Endodermal cell (in vitro differentiated cells): ENCODE data around the gene TMEM26. TPM values are rescaled to one million over a fixed set of nuclear protein-coding genes. Genes with fewer than 3 reads are reported as not detected.

ENCODE experiments used
- DNase-seq: peaks from one replicate; pipeline ENCODE4 v3.0.0-alpha.2; 2017
- H3K27ac ChIP-seq: 2 replicates; pipeline ENCODE4 v1.5.1; 2013; ENCODE audit warnings: mild to moderate bottlenecking, low read depth, low read length, moderate library complexity
- H3K27me3 ChIP-seq: 2 replicates; pipeline ENCODE4 v1.6.1; 2013; ENCODE audit warnings: mild to moderate bottlenecking, low read length, moderate library complexity; ENCODE audit not compliant: insufficient read depth, control insufficient read depth, poor library complexity, severe bottlenecking
- H3K36me3 ChIP-seq: 2 replicates; pipeline ENCODE4 v1.7.0; 2013; ENCODE audit warnings: mild to moderate bottlenecking, low read length, moderate library complexity; ENCODE audit not compliant: control insufficient read depth, insufficient read depth
- H3K4me1 ChIP-seq: one replicate; pipeline ENCODE4 v1.7.0; 2013; ENCODE audit warnings: low read length; ENCODE audit not compliant: control insufficient read depth, insufficient read depth
- H3K4me3 ChIP-seq: 2 replicates; pipeline ENCODE4 v1.5.1; 2013; ENCODE audit warnings: mild to moderate bottlenecking, low read length, moderate library complexity
- H3K9ac ChIP-seq: 2 replicates; pipeline ENCODE4 v1.6.1; 2013; ENCODE audit warnings: mild to moderate bottlenecking, low read length, moderate library complexity; ENCODE audit not compliant: poor library complexity, severe bottlenecking; ENCODE audit errors: extremely low read depth
- H3K9me3 ChIP-seq: 2 replicates; pipeline ENCODE4 v1.6.1; 2013; ENCODE audit warnings: mild to moderate bottlenecking, low read length, moderate library complexity; ENCODE audit not compliant: control insufficient read depth
- H3K27ac Mint-ChIP-seq: 2 replicates; pipeline ENCODE4 v1.8.0; 2020; ENCODE audit warnings: mixed read lengths
- H3K27me3 Mint-ChIP-seq: 2 replicates; pipeline ENCODE4 v1.8.0; 2021; ENCODE audit warnings: mild to moderate bottlenecking, mixed read lengths; ENCODE audit not compliant: insufficient read depth
- H3K36me3 Mint-ChIP-seq: 2 replicates; pipeline ENCODE4 v1.8.0; 2020; ENCODE audit warnings: low read depth, mixed read lengths
- H3K4me1 Mint-ChIP-seq: 2 replicates; pipeline ENCODE4 v1.8.0; 2020; ENCODE audit warnings: mixed read lengths
- H3K4me3 Mint-ChIP-seq: 2 replicates; pipeline ENCODE4 v1.8.0; 2020; ENCODE audit warnings: mild to moderate bottlenecking, moderate library complexity, mixed read lengths
- H3K9me3 Mint-ChIP-seq: 2 replicates; pipeline ENCODE4 v1.8.0; 2020; ENCODE audit warnings: mild to moderate bottlenecking, mixed read lengths
- CTCF ChIP-seq: fragments of 200-600 bp; sonication (generic); conservative IDR thresholded peaks from 2 replicates; pipeline ENCODE4 v1.5.0; 2021; ENCODE audit warnings: antibody characterized with exemption, mild to moderate bottlenecking
- WGBS, 2 experiments: methylation state at CpG; one replicate each; pipeline versions ENCODE4 v1.1.5 to v1.1.7; 2013; ENCODE audit warnings: missing lambda C conversion rate in 2 of 2, mixed read lengths in 1 of 2; ENCODE audit not compliant: insufficient coverage in 1 of 2, insufficient read length in 1 of 2; 5-methylcytosine and 5-hydroxymethylcytosine counted together
- total RNA-seq, 2 donors: library from RNA; stranded (reverse); fragmentation: NEBNext Ultra II Directional in 1 of 2; extraction: Animal tissue kit (Norgen Biotek cat#: 25700) in 1 of 2; gene quantifications; 2 replicates in 1 of 2; 3 replicates in 1 of 2; pipeline ENCODE4 v1.2.1, GENCODE V29; 2021

The TMEM26 gene
- total RNA-seq, 2 donors from 2014 or later: 0.13 TPM

GRCh38 chr10:61456095-61456789 is 3.1 kb upstream of the TMEM26 start:
- no peak overlapping the region for H3K27ac Mint-ChIP-seq
- no peak overlapping the region for H3K27ac ChIP-seq

GRCh38 chr10:61455656-61456055 is 2.5 kb upstream of the TMEM26 start:
- Mint-ChIP-seq H3K27ac (no peak overlapping the region), H3K27me3 (peaks cover 62% of the 10 kb centered on the region), H3K4me3 (no peak overlapping the region), H3K9me3 (no peaks in the 10 kb centered on the region), H3K36me3 (no peaks in the 10 kb centered on the region), H3K4me1 (peaks cover 9% of the 10 kb centered on the region)
- no peak overlapping the region for H3K27ac ChIP-seq
- H3K36me3 ChIP-seq: no peaks in the 10 kb centered on the region
- 91 to 93% methylated on average over 7 to 8 of the region's 8 CpGs for WGBS, 2 experiments
- TF ChIP-seq CTCF: no peak
- no peak overlapping the region for H3K9ac ChIP-seq
- no peak for DNase-seq
- no peak overlapping the region for H3K4me3 ChIP-seq
- no peaks in the 10 kb centered on the region for H3K4me1 ChIP-seq
- H3K27me3 ChIP-seq: peaks cover 49% of the 10 kb centered on the region
- no peaks in the 10 kb centered on the region for H3K9me3 ChIP-seq

More at GRCh38 chr10:61456095-61456789, 3.1 kb upstream of the TMEM26 start:
- Histone ChIP-seq H3K36me3 (no peaks in the 10 kb centered on the region), H3K4me1 (no peaks in the 10 kb centered on the region), H3K27me3 (peaks cover 44% of the 10 kb centered on the region), H3K9me3 (no peaks in the 10 kb centered on the region), H3K4me3 (no peak overlapping the region), H3K9ac (no peak overlapping the region)
- peaks cover 57% of the 10 kb centered on the region for H3K27me3 Mint-ChIP-seq
- TF ChIP-seq CTCF: no peak
- WGBS, 2 experiments: 82 to 91% methylated on average over 3 to 4 of the region's 4 CpGs
- DNase-seq: no peak
- no peaks in the 10 kb centered on the region for H3K36me3 Mint-ChIP-seq
- no peaks in the 10 kb centered on the region for H3K9me3 Mint-ChIP-seq
- H3K4me3 Mint-ChIP-seq: no peak overlapping the region
- peaks cover 9% of the 10 kb centered on the region for H3K4me1 Mint-ChIP-seq

DNA sequence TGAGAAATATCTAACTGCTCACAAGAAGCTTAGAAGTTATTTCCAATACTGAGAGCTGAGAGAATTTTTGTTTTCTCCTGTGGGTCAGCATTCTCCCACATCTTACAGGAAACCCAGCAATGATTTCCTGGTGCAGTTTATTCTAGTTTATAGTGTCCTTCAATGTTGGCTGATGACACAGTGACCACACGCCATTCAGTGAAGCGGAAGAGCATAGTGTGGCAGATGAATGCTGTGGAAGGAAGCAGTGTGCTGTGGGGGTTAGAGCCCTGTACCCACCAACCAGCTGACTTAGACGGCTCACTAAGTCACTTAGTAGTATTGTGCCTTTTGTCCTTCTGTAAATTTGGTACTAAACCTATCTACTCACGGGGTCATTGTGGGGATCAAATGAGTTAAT is 1.4 kb upstream of the TMEM26 start:
- H3K27me3 Mint-ChIP-seq: peaks cover 64% of the 10 kb centered on the region
- Histone ChIP-seq H3K27ac (no peak overlapping the region), H3K9me3 (no peaks in the 10 kb centered on the region), H3K36me3 (no peaks in the 10 kb centered on the region), H3K9ac (no peak overlapping the region), H3K4me3 (no peak overlapping the region), H3K27me3 (peaks cover 49% of the 10 kb centered on the region), H3K4me1 (no peaks in the 10 kb centered on the region)
- H3K4me1 Mint-ChIP-seq: peaks cover 9% of the 10 kb centered on the region
- TF ChIP-seq CTCF: no peak
- no peak overlapping the region for H3K4me3 Mint-ChIP-seq
- WGBS, 2 experiments: 92 to 96% methylated on average over 3 to 4 of the region's 4 CpGs
- H3K27ac Mint-ChIP-seq: no peak overlapping the region
- H3K9me3 Mint-ChIP-seq: no peaks in the 10 kb centered on the region
- no peak for DNase-seq
- H3K36me3 Mint-ChIP-seq: no peaks in the 10 kb centered on the region
